Measurements from ENCODE around the gene CRYBB3.

DNA sequence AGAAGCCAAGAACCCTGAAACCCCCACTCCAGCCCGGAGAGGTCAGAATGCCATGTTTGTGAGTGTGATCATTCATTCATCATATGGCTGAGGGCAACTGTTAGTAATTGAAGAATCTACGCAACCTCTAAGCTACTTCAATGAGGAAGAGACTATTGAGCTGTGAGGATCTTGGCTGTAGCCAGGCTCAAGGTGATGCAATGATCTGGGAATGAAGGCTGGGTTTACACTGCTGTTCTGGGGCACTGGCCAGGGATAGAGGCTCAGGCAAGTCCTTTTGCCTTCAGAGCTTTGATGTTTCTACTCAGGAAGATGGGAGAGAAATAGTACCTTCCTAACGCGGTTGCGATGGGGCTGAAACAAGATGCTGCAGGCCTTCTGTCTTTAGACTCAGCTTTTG, 32.6 kb downstream of the CRYBB3 start:
- TF ChIP-seq CTCF (IDR thresholded peaks at IDR 0.05 in 8 of 11, conservative IDR thresholded peaks at IDR 0.05 in 3 of 11) (no peak), POLR2AphosphoS5 (IDR thresholded peaks at IDR 0.05) (no peak)

All from spleen (tissue), 7 donors.